Activated CD4-positive, alpha-beta T cell treated with anti-CD3 and anti-CD28 coated beads, Interleukin-2, Interleukin-6, amounts not matched to agents 100 ng/mL and 50 ng/mL, durations not matched to agents 16 hours and 8 hours (primary cell): Measurements from ENCODE around the gene CUL1.
A peak's percentile ranks its signal among the peaks of the same experiment; 100 is the strongest.

Experiments
- DNase-seq: peaks from one replicate; pipeline ENCODE4 v3.0.0-alpha.2; 2020

CUL1 gene

DNA sequence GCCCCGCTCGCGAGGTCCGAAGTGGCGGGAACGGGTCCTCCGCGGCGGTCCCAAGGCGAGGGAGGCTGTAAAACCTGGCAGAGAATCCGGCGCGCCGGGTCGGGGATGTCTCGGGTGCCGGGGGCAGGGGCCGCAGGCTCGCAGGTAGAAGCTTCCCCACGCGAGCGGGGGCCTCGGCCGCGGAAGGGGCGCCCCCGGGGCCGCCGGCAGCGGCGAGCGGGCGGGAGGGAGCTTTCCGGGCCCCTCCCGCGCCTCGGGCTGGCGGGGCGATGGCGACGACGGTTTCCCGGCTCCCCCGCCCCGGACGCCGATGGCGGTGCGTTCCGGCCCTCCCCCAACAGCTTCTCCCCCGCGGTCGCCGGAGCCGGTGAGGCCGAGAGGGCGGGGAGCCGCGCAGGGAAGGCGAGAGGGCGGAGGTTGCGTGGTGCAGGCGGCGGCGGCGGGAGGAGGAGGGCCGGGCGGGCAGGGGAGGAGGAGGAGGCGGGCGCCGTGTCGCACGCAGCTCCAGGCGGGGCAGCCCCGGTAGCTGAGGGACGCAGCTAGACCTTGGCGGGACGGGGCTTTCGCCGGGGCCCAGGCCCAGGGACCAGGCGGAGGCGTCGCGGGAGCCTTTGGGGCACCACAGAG is at the start of gene CUL1:
TSS of gene CUL1 (plus strand) at position 507 of the 627 bp plus-strand sequence. CDS start 31,220 bp downstream, outside the sequence.
- peak; percentile 88 for DNase-seq

DNA sequence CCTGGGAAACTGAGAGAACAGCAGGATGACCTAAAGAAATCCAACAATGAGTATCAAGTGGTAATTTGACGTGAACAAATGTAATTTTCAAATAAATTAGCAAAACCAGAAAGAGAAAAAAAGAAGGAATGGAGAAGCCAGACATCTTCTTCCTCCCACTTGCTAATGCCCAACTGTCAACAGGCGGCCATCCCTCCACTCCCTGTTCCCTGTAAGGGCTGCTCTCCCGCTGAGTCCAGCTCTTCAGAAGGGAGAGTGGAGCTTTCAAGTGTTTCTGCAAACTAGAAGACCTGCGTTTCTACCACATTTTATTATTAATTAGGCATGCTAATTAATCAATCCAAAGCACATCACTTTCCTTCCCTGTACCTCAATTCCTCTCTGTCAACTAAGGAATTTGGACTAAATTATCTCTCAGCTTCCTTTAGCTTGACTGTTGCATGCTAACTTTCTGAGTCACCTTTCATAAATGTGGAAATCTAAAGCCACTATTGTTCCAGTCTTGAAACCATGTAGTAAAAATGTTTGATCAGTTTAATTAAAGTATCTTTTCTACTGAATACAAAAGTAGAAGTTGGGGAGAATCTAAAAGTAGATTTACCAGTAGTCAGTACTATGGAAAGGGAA is 48.4 kb upstream of the CUL1 start:
- no peak for DNase-seq

DNA sequence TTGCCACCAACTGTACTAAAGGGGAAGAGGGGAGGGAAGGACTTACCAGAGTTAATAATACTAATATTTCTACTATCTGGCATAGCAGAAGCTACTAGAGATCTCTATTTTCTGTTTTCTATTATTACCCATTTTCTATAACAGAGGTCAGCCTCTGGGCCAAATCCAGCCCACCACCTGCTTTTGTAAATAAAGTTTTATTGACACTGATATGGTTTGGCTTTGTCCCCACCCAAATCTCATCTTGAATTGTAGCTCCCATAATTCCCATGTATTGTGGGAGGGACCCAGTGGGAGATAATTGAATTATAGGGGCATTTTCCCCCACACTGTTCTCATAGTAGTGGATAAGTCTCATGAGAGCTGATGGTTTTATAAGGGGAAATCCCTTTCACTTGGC is 45.9 kb upstream of the CUL1 start:
- no peak for DNase-seq

DNA sequence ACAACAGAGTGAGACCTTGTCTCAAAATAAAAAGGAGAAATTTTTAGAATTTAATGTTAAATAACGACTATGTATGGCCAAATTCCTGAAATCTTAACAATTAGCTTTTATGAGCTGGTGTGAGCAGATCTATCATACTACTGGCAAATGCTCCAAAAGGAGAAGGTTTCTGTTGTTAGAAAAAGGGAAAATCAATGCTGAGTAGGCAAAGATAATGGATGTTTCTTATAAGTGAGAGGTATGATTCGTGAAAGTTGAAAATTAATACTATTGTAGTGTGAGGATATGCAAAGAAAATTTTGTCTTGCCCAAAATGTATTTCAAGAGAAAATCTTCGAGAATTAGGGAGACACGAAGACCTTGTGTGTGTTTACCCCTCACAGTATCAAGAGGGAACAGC is 40.8 kb upstream of the CUL1 start:
- DNase-seq = no peak

DNA sequence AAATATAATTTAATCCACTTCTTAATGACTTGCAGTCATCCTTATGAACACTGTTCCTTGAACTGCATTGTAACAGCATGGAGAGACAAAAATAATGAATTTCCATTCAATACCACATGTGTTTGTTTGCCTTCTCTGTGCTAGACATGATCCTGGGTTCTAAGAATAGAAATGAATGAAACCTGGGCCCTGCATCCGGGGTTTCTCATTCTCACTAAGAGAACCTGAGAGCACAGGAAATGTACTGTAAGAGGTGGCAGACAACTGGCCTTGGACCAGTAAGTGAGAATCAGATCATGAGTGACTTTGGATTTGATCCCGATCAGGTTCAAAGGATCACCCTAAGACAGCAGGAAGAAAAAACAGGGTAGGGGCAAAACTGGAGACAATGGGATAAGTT is 37.2 kb upstream of the CUL1 start:
- DNase-seq = no peak

DNA sequence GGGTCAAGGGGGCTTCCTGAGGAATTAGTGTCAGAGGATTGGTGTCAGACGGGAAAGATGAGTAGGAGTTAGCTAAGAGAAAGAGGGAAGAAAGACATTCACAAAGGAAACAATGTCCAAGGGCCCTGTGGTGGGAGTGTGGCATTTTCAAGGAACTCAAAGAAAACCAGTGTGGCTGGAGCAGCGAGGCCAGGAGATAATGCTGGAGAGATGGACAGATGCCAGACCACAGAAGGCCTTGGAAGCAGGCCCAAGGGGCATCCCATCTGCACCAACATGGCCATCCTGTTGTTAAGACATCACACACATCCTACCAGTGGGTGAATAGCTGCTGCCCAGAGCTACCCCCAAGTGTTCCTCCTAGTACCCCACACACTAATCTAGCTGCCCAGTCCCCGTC is 36.1 kb upstream of the CUL1 start:
- no peak for DNase-seq

GRCh38 chr7:148664324-148664723 is 34.4 kb upstream of the CUL1 start:
- no peak for DNase-seq

- no peak for DNase-seq
These were observed 33.5 kb upstream of the CUL1 start for GRCh38 chr7:148665221-148665620.

GRCh38 chr7:148669927-148670326 is 28.8 kb upstream of the CUL1 start:
- no peak for DNase-seq

DNA sequence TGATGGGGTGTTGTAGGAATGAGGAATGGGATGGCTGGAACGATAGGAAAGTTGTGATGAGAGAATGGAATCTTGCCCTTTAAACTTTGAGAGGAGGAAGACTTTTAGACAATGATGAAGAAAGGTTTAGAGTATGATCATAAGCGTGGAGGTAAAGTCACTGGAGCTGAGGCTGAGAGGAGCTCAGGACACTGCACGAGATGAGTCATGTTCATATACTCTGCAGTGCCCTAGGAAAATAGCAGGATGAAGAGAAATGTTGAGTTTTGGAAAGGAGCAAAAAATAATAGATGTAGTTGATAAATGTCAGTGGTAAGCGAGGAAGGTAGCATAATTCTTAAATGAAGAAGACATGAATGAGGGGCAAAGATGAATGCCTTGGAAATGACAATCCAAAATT is 28.3 kb upstream of the CUL1 start:
- no peak for DNase-seq

- DNase-seq = no peak
These were observed 27.9 kb upstream of the CUL1 start for GRCh38 chr7:148670807-148671206.

- no peak for DNase-seq
These were observed 26.7 kb upstream of the CUL1 start for GRCh38 chr7:148672041-148672440.

- DNase-seq = no peak
These were observed 24.0 kb upstream of the CUL1 start for GRCh38 chr7:148674689-148675088.

GRCh38 chr7:148676291-148676690 is 22.4 kb upstream of the CUL1 start:
- no peak for DNase-seq

DNA sequence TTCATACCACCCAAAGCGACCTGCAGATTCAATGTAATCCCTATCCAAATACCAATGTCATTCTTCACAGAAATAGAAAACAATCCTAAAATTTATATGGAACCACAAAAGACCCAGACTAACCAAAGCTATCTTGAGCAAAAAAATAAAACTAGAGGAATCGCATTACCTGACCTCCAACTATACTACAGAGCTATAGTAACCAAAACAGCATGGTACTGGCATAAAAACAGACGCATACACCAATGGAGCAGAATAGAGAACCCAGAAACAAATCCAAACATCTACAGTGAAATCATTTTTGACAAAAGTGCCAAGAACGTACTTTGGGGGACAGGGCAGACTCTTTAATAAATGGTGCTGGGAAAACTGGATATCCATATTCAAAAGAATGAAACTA is 16.9 kb upstream of the CUL1 start:
- DNase-seq = no peak

DNA sequence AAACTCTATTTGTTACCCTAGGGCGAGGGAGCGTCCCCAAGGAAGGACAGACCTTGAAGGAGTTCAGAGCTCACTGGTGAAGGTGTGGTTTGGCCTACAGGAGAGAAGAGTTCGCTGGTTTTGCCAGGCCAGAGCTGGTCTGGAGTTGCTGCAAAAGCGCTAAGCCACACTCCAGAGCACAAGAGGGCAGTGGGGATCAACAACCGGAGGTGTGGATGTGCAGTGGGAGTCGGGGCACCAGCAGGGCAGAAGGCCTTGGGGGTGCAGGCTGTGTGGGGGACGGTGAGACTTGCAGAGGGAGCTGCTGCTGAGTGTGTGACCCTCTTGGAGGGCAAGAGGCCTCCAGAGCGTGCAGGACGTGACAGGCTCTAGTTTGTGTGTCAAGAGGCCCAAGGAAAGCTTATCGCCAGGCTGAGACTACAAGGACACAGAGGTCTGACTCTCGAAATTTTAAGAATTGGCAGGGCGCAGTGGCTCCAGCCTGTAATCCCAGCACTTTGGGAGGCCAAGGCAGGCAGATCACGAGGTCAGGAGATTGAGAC is 14.3 kb upstream of the CUL1 start:
- no peak for DNase-seq

DNA sequence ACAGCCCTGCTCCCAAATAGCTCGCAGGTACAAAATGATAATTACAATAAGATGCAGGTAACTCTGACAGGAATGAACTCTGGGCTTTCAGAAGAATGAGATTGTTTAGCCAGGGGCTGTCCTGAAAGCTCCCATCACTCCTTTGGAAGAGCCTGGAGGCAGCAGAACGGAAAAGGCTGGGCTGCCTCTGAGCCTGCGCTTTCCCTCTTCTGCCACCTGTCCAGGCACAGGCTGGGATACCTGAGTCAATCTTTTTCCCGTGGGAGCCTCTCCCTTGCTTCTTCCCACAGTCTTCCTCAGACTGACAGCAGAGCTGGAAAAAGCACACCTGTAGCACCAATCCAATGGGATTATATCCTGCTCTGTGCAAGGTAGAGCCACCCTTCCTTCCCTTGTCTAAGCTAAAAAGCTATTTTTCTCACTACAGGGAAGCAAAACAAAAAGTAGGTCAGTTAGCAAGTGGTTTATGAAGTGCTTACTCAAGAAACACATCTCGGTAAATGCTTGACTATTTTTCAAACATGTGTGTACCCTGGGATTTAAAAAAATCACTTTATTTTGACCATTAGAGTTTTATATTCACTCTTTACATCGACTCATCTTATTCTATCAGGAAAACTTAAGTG is 12.3 kb upstream of the CUL1 start:
- no peak for DNase-seq

- no peak for DNase-seq
These were observed 11.1 kb upstream of the CUL1 start for GRCh38 chr7:148687555-148687954.

GRCh38 chr7:148688526-148688925 is 10.2 kb upstream of the CUL1 start:
- DNase-seq = no peak

GRCh38 chr7:148693651-148694050 is 5.1 kb upstream of the CUL1 start:
- no peak for DNase-seq

- DNase-seq = no peak
These were observed 4.1 kb upstream of the CUL1 start for GRCh38 chr7:148694631-148695030.

DNA sequence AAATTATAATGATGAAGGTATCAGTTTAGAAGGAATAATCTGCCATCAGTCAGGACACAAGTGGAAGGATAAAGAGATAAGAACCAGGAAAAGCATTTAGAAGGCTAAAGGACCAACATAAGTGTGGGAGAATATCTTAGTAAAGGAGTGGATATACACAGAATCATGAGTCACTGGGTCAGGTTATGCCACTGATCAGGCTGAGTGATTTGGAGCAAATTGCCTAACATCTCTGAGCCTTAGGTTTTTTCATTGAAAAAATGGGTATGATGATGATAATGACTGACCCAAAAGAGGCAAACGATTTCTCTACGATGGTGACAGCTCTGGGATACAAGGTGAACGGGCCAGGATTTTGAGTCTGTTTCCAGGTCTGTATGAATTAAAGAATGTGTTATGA is 2.8 kb upstream of the CUL1 start:
- DNase-seq = peak; percentile 27

- no peak for DNase-seq
These were observed 1.9 kb upstream of the CUL1 start for GRCh38 chr7:148696787-148697186.

GRCh38 chr7:148697256-148698006 is 1.3 kb upstream of the CUL1 start:
- DNase-seq = peak; percentile 76
